PC-9 (cell line): Measurements from ENCODE around the gene CAPG.

Source experiments
- EZH2 ChIP-seq: fragments of 200-600 bp; sonication (generic); IDR thresholded peaks from 2 replicates; pipeline ENCODE4 v1.8.0; 2017; ENCODE audit warnings: antibody characterized with exemption, low read depth
- TF ChIP-seq, protein P1 (sequence below): fragments of 200-600 bp; sonication (generic); conservative IDR thresholded peaks from 2 replicates; pipeline ENCODE4 v1.6.1; 2017; ENCODE audit warnings: mixed run types, antibody characterized with exemption, mild to moderate bottlenecking, moderate library complexity

DNA sequence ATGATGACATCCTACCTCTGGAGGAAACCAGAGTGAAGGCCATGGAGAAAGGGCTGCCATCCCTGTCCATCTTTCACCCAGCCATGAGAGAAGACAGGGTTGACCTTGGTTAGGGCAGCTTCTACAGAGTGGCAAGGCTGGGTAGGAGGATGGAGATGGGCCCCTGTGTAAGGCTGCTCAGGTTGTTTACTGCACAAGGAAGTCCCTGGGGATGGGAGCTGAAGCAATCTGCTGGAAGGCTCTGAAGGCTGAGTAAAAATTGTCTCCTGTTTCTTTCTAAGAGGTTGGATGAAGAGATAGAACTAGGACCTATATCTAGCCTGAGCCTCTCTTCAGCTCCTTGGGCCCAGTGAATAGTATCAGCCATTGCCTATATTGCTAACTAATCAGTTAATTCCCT lies 41.2 kb downstream of the CAPG start:
- TF ChIP-seq, protein P1, sequence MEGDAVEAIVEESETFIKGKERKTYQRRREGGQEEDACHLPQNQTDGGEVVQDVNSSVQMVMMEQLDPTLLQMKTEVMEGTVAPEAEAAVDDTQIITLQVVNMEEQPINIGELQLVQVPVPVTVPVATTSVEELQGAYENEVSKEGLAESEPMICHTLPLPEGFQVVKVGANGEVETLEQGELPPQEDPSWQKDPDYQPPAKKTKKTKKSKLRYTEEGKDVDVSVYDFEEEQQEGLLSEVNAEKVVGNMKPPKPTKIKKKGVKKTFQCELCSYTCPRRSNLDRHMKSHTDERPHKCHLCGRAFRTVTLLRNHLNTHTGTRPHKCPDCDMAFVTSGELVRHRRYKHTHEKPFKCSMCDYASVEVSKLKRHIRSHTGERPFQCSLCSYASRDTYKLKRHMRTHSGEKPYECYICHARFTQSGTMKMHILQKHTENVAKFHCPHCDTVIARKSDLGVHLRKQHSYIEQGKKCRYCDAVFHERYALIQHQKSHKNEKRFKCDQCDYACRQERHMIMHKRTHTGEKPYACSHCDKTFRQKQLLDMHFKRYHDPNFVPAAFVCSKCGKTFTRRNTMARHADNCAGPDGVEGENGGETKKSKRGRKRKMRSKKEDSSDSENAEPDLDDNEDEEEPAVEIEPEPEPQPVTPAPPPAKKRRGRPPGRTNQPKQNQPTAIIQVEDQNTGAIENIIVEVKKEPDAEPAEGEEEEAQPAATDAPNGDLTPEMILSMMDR = no peak
- no peak for TF ChIP-seq EZH2
